H4 (cell line): ENCODE results near the gene KDM1B. TPM values are rescaled to one million over a fixed set of nuclear protein-coding genes. Genes with fewer than 3 reads are reported as not detected.
A peak's percentile ranks its signal among the peaks of the same experiment; 100 is the strongest.

Source experiments
- DNase-seq: peaks from one replicate; pipeline ENCODE4 v3.0.0-alpha.2; 2015; ENCODE audit warnings: low spot score
- total RNA-seq: library from RNA; depleted of rRNA; stranded (reverse); fragments of >200 nt; shearing (Covaris generic); gene quantifications from 2 replicates; pipeline ENCODE4 v1.2.3, GENCODE V29; 2014; rRNA removed

The KDM1B gene
- 6.0 and 6.6 TPM in 2 replicates for total RNA-seq

- peak; percentile 95 for DNase-seq
These were observed at the start of gene KDM1B for GRCh38 chr6:18155150-18155863. Gene KDM1B, plus strand, starts transcription at chr6:18155422. Its CDS starts 4,474 bp downstream, at chr6:18159896.

GRCh38 chr6:18107061-18107460 is 48.2 kb upstream of the KDM1B start:
- no peak for DNase-seq

GRCh38 chr6:18110162-18110561 is 45.1 kb upstream of the KDM1B start:
- DNase-seq: no peak

- peak; percentile 10 for DNase-seq
These were observed 39.9 kb upstream of the KDM1B start for GRCh38 chr6:18115356-18115755.

GRCh38 chr6:18117136-18117535 is 38.1 kb upstream of the KDM1B start:
- no peak for DNase-seq

GRCh38 chr6:18118330-18118729 is 36.9 kb upstream of the KDM1B start:
- no peak for DNase-seq

- DNase-seq: no peak
These were observed 36.0 kb upstream of the KDM1B start for GRCh38 chr6:18119236-18119635.

GRCh38 chr6:18121580-18122127 is 33.6 kb upstream of the KDM1B start:
- DNase-seq: no peak

- peak; percentile 28 for DNase-seq
These were observed 32.8 kb upstream of the KDM1B start, which contains the start of gene NHLRC1 for GRCh38 chr6:18122128-18123093. Gene NHLRC1, minus strand, starts transcription at chr6:18122677. Its CDS starts 71 bp downstream, at chr6:18122606.

- DNase-seq: no peak
These were observed 29.1 kb upstream of the KDM1B start for GRCh38 chr6:18126121-18126520.

GRCh38 chr6:18132346-18132745 is 22.9 kb upstream of the KDM1B start:
- no peak for DNase-seq

- no peak for DNase-seq
These were observed 20.1 kb upstream of the KDM1B start for GRCh38 chr6:18135171-18135570.

- no peak for DNase-seq
These were observed 19.0 kb upstream of the KDM1B start for GRCh38 chr6:18136260-18136659.

- DNase-seq: no peak
These were observed 16.3 kb upstream of the KDM1B start for GRCh38 chr6:18138906-18139305.

- DNase-seq: no peak
These were observed 15.1 kb upstream of the KDM1B start for GRCh38 chr6:18139935-18140621.

- no peak for DNase-seq
These were observed 13.2 kb upstream of the KDM1B start for GRCh38 chr6:18141805-18142590.

GRCh38 chr6:18142591-18142861 is 12.7 kb upstream of the KDM1B start:
- no peak for DNase-seq

GRCh38 chr6:18147160-18147559 is 8.1 kb upstream of the KDM1B start:
- DNase-seq: no peak

GRCh38 chr6:18147616-18148015 is 7.6 kb upstream of the KDM1B start:
- DNase-seq: no peak

- DNase-seq: peak; percentile 48
These were observed 6.8 kb upstream of the KDM1B start for GRCh38 chr6:18148304-18149025.
